HepG2 (cell line): ENCODE data around the gene ANKRD17. TPM values are rescaled to one million over a fixed set of nuclear protein-coding genes. Genes with fewer than 3 reads are reported as not detected.
A peak's percentile ranks its signal among the peaks of the same experiment; 100 is the strongest.

Experiments used
- CREM ChIP-seq, 2 experiments: sonication (generic) in 1 of 2; formaldehyde crosslinking in 1 of 2; IDR thresholded peaks; 2 replicates each; pipeline versions ENCODE4 v1.4.0 to v1.6.1; 2016 to 2020; ENCODE audit warnings: antibody characterized with exemption in 1 of 2, mild to moderate bottlenecking in 1 of 2, missing genetic modification reagents in 1 of 2
- DDIT3 ChIP-seq: sonication (generic); formaldehyde crosslinking; IDR thresholded peaks from 2 replicates; pipeline ENCODE4 v1.4.0; 2020; ENCODE audit warnings: mild to moderate bottlenecking, missing genetic modification reagents
- ERF ChIP-seq: IDR thresholded peaks from 2 replicates; pipeline ENCODE4 v1.6.1; 2018; ENCODE audit warnings: missing biosample characterization, missing genetic modification reagents
- GATAD2A ChIP-seq: IDR thresholded peaks from 2 replicates; pipeline ENCODE4 v1.6.1; 2016
- GPBP1L1 ChIP-seq: sonication (generic); formaldehyde crosslinking; IDR thresholded peaks from 2 replicates; pipeline ENCODE4 v1.5.0; 2020; ENCODE audit warnings: mild to moderate bottlenecking, missing genetic modification reagents
- HMG20A ChIP-seq: IDR thresholded peaks from 2 replicates; pipeline ENCODE4 v1.6.1; 2016; ENCODE audit warnings: borderline replicate concordance
- MIER3 ChIP-seq: IDR thresholded peaks from 2 replicates; pipeline ENCODE4 v1.6.1; 2016; ENCODE audit warnings: missing compliant biosample characterization, borderline replicate concordance
- NBN ChIP-seq: fragments of 450-650 bp; conservative IDR thresholded peaks from 2 replicates; pipeline ENCODE4 v1.6.1; 2017
- NCOA5 ChIP-seq: sonication (generic); formaldehyde crosslinking; IDR thresholded peaks from 2 replicates; pipeline ENCODE4 v1.4.0; 2020; ENCODE audit warnings: missing genetic modification reagents
- NFE2L1 ChIP-seq: sonication (generic); formaldehyde crosslinking; IDR thresholded peaks from 2 replicates; pipeline ENCODE4 v1.4.0; 2020; ENCODE audit warnings: missing genetic modification reagents, mild to moderate bottlenecking, borderline replicate concordance
- NRL ChIP-seq: sonication (generic); formaldehyde crosslinking; IDR thresholded peaks from 2 replicates; pipeline ENCODE4 v1.5.0; 2020; ENCODE audit warnings: missing genetic modification reagents, mild to moderate bottlenecking, moderate library complexity, borderline replicate concordance
- PHF21A ChIP-seq: sonication (generic); formaldehyde crosslinking; IDR thresholded peaks from 2 replicates; pipeline ENCODE4 v1.5.0; 2020; ENCODE audit warnings: mild to moderate bottlenecking, missing genetic modification reagents
- STAG1 ChIP-seq: sonication (generic); formaldehyde crosslinking; IDR thresholded peaks from 2 replicates; pipeline ENCODE4 v1.4.0; 2020; ENCODE audit warnings: missing genetic modification reagents
- THYN1 ChIP-seq: sonication (generic); formaldehyde crosslinking; IDR thresholded peaks from 2 replicates; pipeline ENCODE4 v1.8.1; 2023; ENCODE audit warnings: low read depth, mild to moderate bottlenecking, moderate library complexity, missing genetic modification reagents, borderline replicate concordance
- ZC3H13 ChIP-seq: sonication (generic); formaldehyde crosslinking; IDR thresholded peaks from 2 replicates; pipeline ENCODE4 v1.8.1; 2023; ENCODE audit warnings: mild to moderate bottlenecking, missing genetic modification reagents, moderate library complexity
- ZMYM3 ChIP-seq: sonication (generic); formaldehyde crosslinking; IDR thresholded peaks from 2 replicates; pipeline ENCODE4 v1.5.1; 2020; ENCODE audit warnings: mild to moderate bottlenecking, missing genetic modification reagents
- ZNF121 ChIP-seq: sonication (generic); formaldehyde crosslinking; IDR thresholded peaks from 2 replicates; pipeline ENCODE4 v1.5.0; 2020; ENCODE audit warnings: mild to moderate bottlenecking, missing genetic modification reagents
- ZNF20 ChIP-seq: sonication (generic); formaldehyde crosslinking; IDR thresholded peaks from 2 replicates; pipeline ENCODE4 v1.4.0; 2020; ENCODE audit warnings: mild to moderate bottlenecking, moderate library complexity, missing genetic modification reagents
- ZNF230 ChIP-seq: sonication (generic); formaldehyde crosslinking; IDR thresholded peaks from 2 replicates; pipeline ENCODE4 v1.4.0; 2020; ENCODE audit warnings: mild to moderate bottlenecking, missing genetic modification reagents
- ZNF557 ChIP-seq: sonication (generic); formaldehyde crosslinking; IDR thresholded peaks from 2 replicates; pipeline ENCODE4 v1.4.0; 2020; ENCODE audit warnings: missing genetic modification reagents
- ZNF652 ChIP-seq: IDR thresholded peaks from 2 replicates; pipeline ENCODE4 v1.6.1; 2016; ENCODE audit warnings: low read depth, borderline replicate concordance
- ZNF713 ChIP-seq: sonication (generic); formaldehyde crosslinking; IDR thresholded peaks from 2 replicates; pipeline ENCODE4 v1.4.0; 2020; ENCODE audit warnings: mild to moderate bottlenecking, missing genetic modification reagents
- ZNF740 ChIP-seq: sonication (generic); formaldehyde crosslinking; IDR thresholded peaks from 2 replicates; pipeline ENCODE4 v1.4.0; 2020; ENCODE audit warnings: missing genetic modification reagents
- ZNF75D ChIP-seq: sonication (generic); formaldehyde crosslinking; IDR thresholded peaks from 2 replicates; pipeline ENCODE4 v1.8.1; 2023; ENCODE audit warnings: missing genetic modification reagents, mild to moderate bottlenecking, borderline replicate concordance
- polyA plus RNA-seq, 8 experiments: library from polyadenylated mRNA; depleted of rRNA in 3 of 8; stranded (reverse) in 7 of 8; unstranded in 1 of 8; fragments of >200 nt; fragmentation: Illumina TruSeq in 4 of 8; extraction: Trizol in 4 of 8; gene quantifications; 2 replicates each; pipeline versions ENCODE4 v1.2.1 to v1.2.3, GENCODE V29; 2011 to 2016; ENCODE audit warnings: low read depth in 4 of 8, missing spikeins in 1 of 8, mixed read lengths in 1 of 8; ENCODE audit not compliant: insufficient read depth in 1 of 8
- total RNA-seq, 5 experiments: library from RNA; depleted of rRNA; stranded (reverse); fragments of >200 nt; fragmentation: Illumina TruSeq; extraction: Trizol; gene quantifications; 2 replicates each; pipeline ENCODE4 v1.2.3, GENCODE V29; 2016; ENCODE audit warnings: low read depth in 1 of 5
- TF ChIP-seq, protein P1 (sequence below): sonication (generic); formaldehyde crosslinking; IDR thresholded peaks from 2 replicates; pipeline ENCODE4 v1.4.0; 2020; ENCODE audit warnings: low read depth, mild to moderate bottlenecking, missing genetic modification reagents
- TF ChIP-seq, protein P2 (sequence below): sonication (generic); formaldehyde crosslinking; IDR thresholded peaks from 2 replicates; pipeline ENCODE4 v1.4.0; 2020; ENCODE audit warnings: mild to moderate bottlenecking, missing genetic modification reagents

The ANKRD17 gene
- total and polyA plus RNA-seq, 2 of the 13 experiments (the other 11 are each of a cell fraction or from before 2014, with no cell fraction given), result 55.7 to 61.1 TPM

- TF ChIP-seq, protein P1, sequence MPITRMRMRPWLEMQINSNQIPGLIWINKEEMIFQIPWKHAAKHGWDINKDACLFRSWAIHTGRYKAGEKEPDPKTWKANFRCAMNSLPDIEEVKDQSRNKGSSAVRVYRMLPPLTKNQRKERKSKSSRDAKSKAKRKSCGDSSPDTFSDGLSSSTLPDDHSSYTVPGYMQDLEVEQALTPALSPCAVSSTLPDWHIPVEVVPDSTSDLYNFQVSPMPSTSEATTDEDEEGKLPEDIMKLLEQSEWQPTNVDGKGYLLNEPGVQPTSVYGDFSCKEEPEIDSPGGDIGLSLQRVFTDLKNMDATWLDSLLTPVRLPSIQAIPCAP (CRISPR knock-in tag), result 0 out of 2 replicates have a peak, but pooled peaks have one; percentile 22
- TF ChIP-seq ZNF652 (CRISPR knock-in tag) (no peak), NCOA5 (CRISPR knock-in tag) (no peak), ZNF557 (0 out of 2 replicates have a peak, but pooled peaks have one; percentile 27), STAG1 (CRISPR knock-in tag) (no peak; the same call in 1 of the 2 replicates), PHF21A (CRISPR knock-in tag) (0 out of 2 replicates have a peak, but pooled peaks have one; percentile 40), ERF (peak; percentile 57; the same call in 1 of the 2 replicates), ZC3H13 (CRISPR knock-in tag) (peak; percentile 89), ZNF740 (no peak; the same call in 1 of the 2 replicates), MIER3 (CRISPR knock-in tag) (peak; percentile 38; the same call in 1 of the 2 replicates), DDIT3 (CRISPR knock-in tag) (peak; percentile 68; the same call in 1 of the 2 replicates), ZNF713 (0 out of 2 replicates have a peak, but pooled peaks have one; percentile 61), NFE2L1 (peak; percentile 58; the same call in 1 of the 2 replicates), CREM (IDR thresholded peaks at IDR 0.05) (peak; percentile 98), CREM (CRISPR knock-in tag; IDR thresholded peaks at IDR 0.05) (peak; percentile 77), ZNF121 (0 out of 2 replicates have a peak, but pooled peaks have one; percentile 67), NBN (no peak), GATAD2A (peak; percentile 72), THYN1 (CRISPR knock-in tag) (no peak), ZNF75D (CRISPR knock-in tag) (no peak), GPBP1L1 (CRISPR knock-in tag) (no peak), HMG20A (CRISPR knock-in tag) (no peak; the same call in 1 of the 2 replicates), NRL (CRISPR knock-in tag) (peak; percentile 99), ZMYM3 (CRISPR knock-in tag) (no peak), ZNF230 (peak; percentile 95), ZNF20 (CRISPR knock-in tag) (peak; percentile 93; the same call in 1 of the 2 replicates)
- TF ChIP-seq, protein P2, sequence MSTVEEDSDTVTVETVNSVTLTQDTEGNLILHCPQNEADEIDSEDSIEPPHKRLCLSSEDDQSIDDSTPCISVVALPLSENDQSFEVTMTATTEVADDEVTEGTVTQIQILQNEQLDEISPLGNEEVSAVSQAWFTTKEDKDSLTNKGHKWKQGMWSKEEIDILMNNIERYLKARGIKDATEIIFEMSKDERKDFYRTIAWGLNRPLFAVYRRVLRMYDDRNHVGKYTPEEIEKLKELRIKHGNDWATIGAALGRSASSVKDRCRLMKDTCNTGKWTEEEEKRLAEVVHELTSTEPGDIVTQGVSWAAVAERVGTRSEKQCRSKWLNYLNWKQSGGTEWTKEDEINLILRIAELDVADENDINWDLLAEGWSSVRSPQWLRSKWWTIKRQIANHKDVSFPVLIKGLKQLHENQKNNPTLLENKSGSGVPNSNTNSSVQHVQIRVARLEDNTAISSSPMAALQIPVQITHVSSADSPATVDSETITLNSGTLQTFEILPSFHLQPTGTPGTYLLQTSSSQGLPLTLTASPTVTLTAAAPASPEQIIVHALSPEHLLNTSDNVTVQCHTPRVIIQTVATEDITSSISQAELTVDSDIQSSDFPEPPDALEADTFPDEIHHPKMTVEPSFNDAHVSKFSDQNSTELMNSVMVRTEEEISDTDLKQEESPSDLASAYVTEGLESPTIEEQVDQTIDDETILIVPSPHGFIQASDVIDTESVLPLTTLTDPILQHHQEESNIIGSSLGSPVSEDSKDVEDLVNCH (CRISPR knock-in tag), result no peak
Measured at GRCh38 chr4:73069338-73070073, 189.1 kb downstream of the ANKRD17 start, which contains the start of gene COX18 (continued).
